G401.6 (cell line): ENCODE results near the gene ZNF337.

Experiments
- FAIRE-seq: peaks from 2 replicates; lab custom pipeline; 2012; peaks lifted over from hg19 to GRCh38; lab: Jason Lieb, UNC

The ZNF337 gene

DNA sequence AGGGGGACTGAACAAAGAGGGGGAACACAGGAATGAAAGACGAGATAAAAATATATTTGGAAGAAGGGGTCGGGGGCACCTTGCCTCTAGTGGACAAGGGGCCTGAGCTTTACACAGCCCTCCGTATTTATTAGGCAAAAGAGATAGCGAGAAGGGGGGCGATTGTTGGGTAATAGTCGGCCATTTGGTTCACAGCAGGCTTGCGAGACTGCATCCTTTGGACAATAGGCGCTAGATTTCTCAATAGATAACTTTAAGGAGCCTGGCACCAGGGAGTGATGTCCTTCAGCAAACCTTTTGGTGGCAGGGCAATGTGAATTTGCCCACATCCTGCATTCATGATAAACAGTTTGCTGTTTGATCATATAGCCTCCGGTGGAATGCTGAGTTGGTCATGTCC lies 69.9 kb downstream of the ZNF337 start:
- no peak for FAIRE-seq

DNA sequence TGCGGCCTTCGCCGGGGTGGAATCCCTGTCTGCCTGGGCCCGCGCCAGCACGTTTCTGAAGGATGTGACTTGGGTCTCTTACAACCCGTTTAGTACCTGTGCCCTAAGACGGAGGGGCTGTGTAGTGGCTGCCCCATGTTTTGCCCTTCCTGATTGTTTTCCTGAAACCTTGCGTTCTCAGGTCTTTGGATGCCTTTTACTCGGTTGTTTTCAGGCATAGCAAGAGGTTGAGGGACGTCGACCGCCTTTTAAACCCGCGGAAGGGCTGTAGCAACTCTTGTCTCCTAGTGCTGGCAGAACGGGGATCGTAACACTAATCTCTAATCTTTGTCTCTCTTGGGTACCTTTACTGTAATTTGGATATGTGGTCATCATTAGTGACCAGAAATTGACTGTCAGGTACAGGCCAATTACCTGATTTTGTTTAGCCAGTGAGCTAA lies 72.1 kb downstream of the ZNF337 start:
- no peak for FAIRE-seq
